OCI-LY1 (cell line): ENCODE data around the gene SLC4A1.

Experiments used
- EZH2 ChIP-seq: fragments of 200-600 bp; sonication (generic), shearing (Covaris generic); IDR thresholded peaks from 2 replicates; pipeline ENCODE4 v1.8.0; 2017; ENCODE audit warnings: borderline replicate concordance, mixed run types, mild to moderate bottlenecking, antibody characterized with exemption, low read length, moderate library complexity, mixed read lengths
- TF ChIP-seq, protein P1 (sequence below): fragments of 200-600 bp; sonication (generic), shearing (Covaris generic); IDR thresholded peaks from 2 replicates; pipeline ENCODE4 v1.5.1; 2017; ENCODE audit warnings: mild to moderate bottlenecking, antibody characterized with exemption, low read length, moderate library complexity, mixed read lengths

DNA sequence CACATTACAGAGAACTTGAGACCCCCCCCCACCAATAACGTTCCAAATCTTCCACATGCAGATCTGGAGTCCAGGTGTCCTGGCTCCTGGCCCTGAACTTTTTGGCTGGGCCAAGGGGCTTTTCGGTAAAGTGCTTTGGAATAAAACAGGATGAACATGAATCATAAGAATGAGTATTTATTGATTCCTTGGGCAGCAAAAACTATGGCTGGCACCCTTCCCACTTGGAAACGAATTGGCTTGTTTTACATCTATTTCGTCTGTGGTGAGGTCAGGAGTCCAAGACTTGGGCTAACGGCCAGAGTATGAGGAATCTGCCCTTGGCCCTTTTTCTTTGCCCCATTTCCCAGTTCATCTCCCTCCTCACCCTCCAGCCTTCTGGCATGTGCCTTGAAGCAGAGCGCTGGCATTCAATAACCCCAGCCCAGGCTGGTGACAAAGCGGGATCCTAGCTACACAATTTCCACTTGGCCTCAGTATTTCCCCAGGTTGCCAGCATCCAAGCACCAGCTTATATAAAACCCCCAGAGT is 44.3 kb downstream of the SLC4A1 start:
- TF ChIP-seq, protein P1, sequence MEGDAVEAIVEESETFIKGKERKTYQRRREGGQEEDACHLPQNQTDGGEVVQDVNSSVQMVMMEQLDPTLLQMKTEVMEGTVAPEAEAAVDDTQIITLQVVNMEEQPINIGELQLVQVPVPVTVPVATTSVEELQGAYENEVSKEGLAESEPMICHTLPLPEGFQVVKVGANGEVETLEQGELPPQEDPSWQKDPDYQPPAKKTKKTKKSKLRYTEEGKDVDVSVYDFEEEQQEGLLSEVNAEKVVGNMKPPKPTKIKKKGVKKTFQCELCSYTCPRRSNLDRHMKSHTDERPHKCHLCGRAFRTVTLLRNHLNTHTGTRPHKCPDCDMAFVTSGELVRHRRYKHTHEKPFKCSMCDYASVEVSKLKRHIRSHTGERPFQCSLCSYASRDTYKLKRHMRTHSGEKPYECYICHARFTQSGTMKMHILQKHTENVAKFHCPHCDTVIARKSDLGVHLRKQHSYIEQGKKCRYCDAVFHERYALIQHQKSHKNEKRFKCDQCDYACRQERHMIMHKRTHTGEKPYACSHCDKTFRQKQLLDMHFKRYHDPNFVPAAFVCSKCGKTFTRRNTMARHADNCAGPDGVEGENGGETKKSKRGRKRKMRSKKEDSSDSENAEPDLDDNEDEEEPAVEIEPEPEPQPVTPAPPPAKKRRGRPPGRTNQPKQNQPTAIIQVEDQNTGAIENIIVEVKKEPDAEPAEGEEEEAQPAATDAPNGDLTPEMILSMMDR = no peak
- no peak for TF ChIP-seq EZH2
